Stimulated activated naive CD8-positive, alpha-beta T cell treated with anti-CD3 and anti-CD28 coated beads, Interleukin-15, Interleukin-2, amounts not matched to agents 100 ng/mL and 50 ng/mL, for 24 hours (primary cell): ENCODE data around the gene CCDC187.

Experiments
- H3K27ac Mint-ChIP-seq: one replicate; pipeline ENCODE4 v1.8.0; 2021; ENCODE audit warnings: mild to moderate bottlenecking, mixed read lengths
- H3K27me3 Mint-ChIP-seq: one replicate; pipeline ENCODE4 v1.8.0; 2021; ENCODE audit warnings: mixed read lengths
- H3K36me3 Mint-ChIP-seq: one replicate; pipeline ENCODE4 v1.8.0; 2021; ENCODE audit warnings: low read depth, mixed read lengths
- H3K4me1 Mint-ChIP-seq: one replicate; pipeline ENCODE4 v1.8.0; 2021; ENCODE audit warnings: low read depth, mixed read lengths
- H3K4me3 Mint-ChIP-seq: one replicate; pipeline ENCODE4 v1.8.0; 2021; ENCODE audit warnings: mild to moderate bottlenecking, mixed read lengths
- H3K9me3 Mint-ChIP-seq: one replicate; pipeline ENCODE4 v1.8.0; 2021; ENCODE audit warnings: mixed read lengths

Gene CCDC187

GRCh38 chr9:136232969-136233368 lies 70.9 kb downstream of the CCDC187 start:
- no peak overlapping the region for H3K4me3 Mint-ChIP-seq
- H3K36me3 Mint-ChIP-seq, result peaks cover 42% of the 10 kb centered on the region
- H3K9me3 Mint-ChIP-seq, result no peaks in the 10 kb centered on the region
- H3K4me1 Mint-ChIP-seq, result peaks cover 57% of the 10 kb centered on the region
- no peaks in the 10 kb centered on the region for H3K27me3 Mint-ChIP-seq
- no peak overlapping the region for H3K27ac Mint-ChIP-seq

- H3K4me3 Mint-ChIP-seq, result no peak overlapping the region
- peaks cover 42% of the 10 kb centered on the region for H3K36me3 Mint-ChIP-seq
- no peaks in the 10 kb centered on the region for H3K27me3 Mint-ChIP-seq
- H3K27ac Mint-ChIP-seq, result peak overlapping the region; percentile 67
- no peaks in the 10 kb centered on the region for H3K9me3 Mint-ChIP-seq
- H3K4me1 Mint-ChIP-seq, result peaks cover 55% of the 10 kb centered on the region
Observed at GRCh38 chr9:136231478-136232297, 72.2 kb downstream of the CCDC187 start.

DNA sequence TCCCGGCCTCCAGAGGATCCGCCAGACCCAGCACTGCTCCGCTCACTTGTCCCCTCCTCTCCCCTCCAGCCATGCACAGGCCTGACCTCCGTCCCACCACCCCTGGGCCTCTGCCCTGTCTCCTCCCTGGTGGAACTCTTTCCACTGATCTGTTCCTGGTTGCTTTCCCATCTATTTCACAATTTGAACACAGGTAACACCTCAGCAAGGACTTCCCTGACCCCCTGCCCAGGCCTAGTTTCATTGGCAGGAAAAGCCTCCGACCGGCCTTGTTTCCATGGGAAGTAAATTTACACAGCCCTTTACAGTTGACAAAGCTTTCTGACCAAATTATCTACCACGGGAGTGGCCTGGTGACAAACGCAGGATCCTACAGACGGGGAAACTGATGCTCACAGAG lies 73.1 kb downstream of the CCDC187 start:
- Mint-ChIP-seq H3K4me3 (no peak overlapping the region), H3K27ac (no peak overlapping the region), H3K27me3 (no peaks in the 10 kb centered on the region), H3K9me3 (no peaks in the 10 kb centered on the region), H3K4me1 (peaks cover 58% of the 10 kb centered on the region), H3K36me3 (peaks cover 41% of the 10 kb centered on the region)

- H3K4me1 Mint-ChIP-seq, result peaks cover 61% of the 10 kb centered on the region
Observed at GRCh38 chr9:136230365-136230764, 73.5 kb downstream of the CCDC187 start.

GRCh38 chr9:136229096-136230065 lies 74.5 kb downstream of the CCDC187 start:
- H3K4me1 Mint-ChIP-seq, result peaks cover 57% of the 10 kb centered on the region
- H3K36me3 Mint-ChIP-seq, result peaks cover 38% of the 10 kb centered on the region
- H3K4me3 Mint-ChIP-seq, result no peak overlapping the region
- H3K27me3 Mint-ChIP-seq, result no peaks in the 10 kb centered on the region
- no peak overlapping the region for H3K27ac Mint-ChIP-seq
- no peaks in the 10 kb centered on the region for H3K9me3 Mint-ChIP-seq

More at GRCh38 chr9:136230365-136230764, 73.5 kb downstream of the CCDC187 start:
- Mint-ChIP-seq H3K36me3 (peaks cover 37% of the 10 kb centered on the region), H3K27ac (no peak overlapping the region), H3K9me3 (no peaks in the 10 kb centered on the region), H3K27me3 (no peaks in the 10 kb centered on the region), H3K4me3 (no peak overlapping the region)

GRCh38 chr9:136228107-136228875 lies 75.6 kb downstream of the CCDC187 start:
- no peaks in the 10 kb centered on the region for H3K27me3 Mint-ChIP-seq
- H3K4me3 Mint-ChIP-seq, result no peak overlapping the region
- H3K4me1 Mint-ChIP-seq, result peaks cover 46% of the 10 kb centered on the region
- peak overlapping the region; percentile 24 for H3K27ac Mint-ChIP-seq
- H3K36me3 Mint-ChIP-seq, result peaks cover 36% of the 10 kb centered on the region
- H3K9me3 Mint-ChIP-seq, result no peaks in the 10 kb centered on the region

DNA sequence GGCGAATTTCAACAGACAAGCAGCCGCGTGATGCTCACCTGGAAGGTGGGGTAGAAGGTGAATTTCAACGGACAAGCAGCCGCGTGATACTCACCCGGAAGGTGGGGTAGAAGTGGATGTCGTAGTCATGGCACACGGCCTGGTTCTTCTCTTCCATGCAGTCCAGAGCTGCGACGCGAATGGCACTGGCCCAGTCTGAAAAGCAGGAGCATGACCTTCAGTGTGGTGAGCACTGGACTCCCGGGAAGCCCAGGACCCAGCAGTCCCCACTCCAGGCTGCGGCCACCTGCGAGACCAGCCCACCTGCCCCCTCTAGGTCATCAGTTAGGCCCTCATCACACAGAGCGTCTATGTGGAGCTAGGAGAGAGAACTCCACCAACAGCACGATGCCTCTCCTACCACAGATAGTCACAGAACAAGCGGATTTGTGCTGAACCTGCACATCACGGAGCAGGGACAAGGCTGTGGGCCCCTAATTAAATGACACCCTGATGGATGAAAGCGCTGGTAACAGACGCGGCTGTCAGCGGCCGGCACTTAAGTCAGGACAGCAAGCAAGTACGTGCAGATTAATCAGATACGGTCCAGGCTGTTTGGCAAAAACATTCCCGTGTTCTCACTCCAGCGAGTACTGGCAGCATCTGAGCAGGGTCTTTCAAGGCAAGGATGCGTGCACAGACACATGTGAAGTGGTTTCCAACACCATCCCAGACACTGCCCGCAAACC lies 77.0 kb downstream of the CCDC187 start:
- Mint-ChIP-seq H3K4me3 (no peak overlapping the region), H3K27ac (no peak overlapping the region), H3K36me3 (peaks cover 38% of the 10 kb centered on the region), H3K27me3 (no peaks in the 10 kb centered on the region), H3K9me3 (no peaks in the 10 kb centered on the region), H3K4me1 (peaks cover 32% of the 10 kb centered on the region)

DNA sequence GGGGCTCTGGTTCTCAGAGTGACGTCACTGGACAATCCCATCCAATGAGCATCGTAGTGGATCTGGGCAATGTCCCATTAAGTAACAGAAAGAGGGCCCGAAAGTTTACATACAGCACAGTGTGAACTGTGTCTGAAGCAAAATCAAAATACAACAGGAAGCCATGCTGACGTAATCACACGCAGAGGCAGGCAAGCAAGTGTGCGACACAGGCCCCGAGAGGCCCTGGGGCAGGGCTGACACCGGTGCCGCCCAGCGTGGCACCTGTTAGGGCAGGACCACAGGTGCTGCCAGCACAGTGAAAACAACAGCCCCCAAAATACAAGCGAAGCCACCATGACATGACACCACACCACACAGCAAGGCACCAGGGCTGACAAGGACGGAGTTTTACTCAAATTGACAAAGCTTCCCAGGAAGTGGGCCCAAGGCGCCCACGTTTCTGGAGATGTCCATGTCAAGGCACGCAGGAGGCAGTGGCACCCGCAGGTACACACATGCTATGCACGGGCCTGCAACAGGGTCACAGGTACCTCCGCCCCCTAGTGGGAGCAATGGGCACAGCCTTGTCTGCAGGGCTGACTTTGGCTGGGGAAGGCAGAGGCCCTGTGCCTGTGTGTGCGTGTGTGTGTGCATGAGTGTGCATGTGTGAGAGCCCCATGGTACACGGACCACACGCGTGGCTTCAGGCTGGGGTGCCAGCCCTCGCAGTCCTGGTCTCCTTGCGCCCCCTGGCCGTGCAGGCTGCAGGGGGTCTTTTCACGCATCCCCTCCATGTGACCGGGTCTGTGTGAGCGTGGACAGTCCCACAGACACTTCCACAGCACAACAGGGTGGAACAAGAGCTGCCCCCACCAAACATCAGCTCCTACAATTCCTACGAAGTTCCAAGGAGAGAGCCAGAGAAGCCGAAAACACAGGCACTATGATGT lies 77.9 kb downstream of the CCDC187 start:
- peak overlapping the region; percentile 6 for H3K4me3 Mint-ChIP-seq
- H3K9me3 Mint-ChIP-seq, result no peaks in the 10 kb centered on the region
- no peaks in the 10 kb centered on the region for H3K27me3 Mint-ChIP-seq
- peaks cover 38% of the 10 kb centered on the region for H3K36me3 Mint-ChIP-seq
- H3K4me1 Mint-ChIP-seq, result peaks cover 31% of the 10 kb centered on the region
- H3K27ac Mint-ChIP-seq, result peak overlapping the region; percentile 23

GRCh38 chr9:136225366-136225747 lies 78.5 kb downstream of the CCDC187 start:
- Mint-ChIP-seq H3K4me3 (peak overlapping the region; percentile 6), H3K27ac (no peak overlapping the region), H3K4me1 (peaks cover 31% of the 10 kb centered on the region), H3K36me3 (peaks cover 40% of the 10 kb centered on the region), H3K27me3 (no peaks in the 10 kb centered on the region), H3K9me3 (no peaks in the 10 kb centered on the region)

DNA sequence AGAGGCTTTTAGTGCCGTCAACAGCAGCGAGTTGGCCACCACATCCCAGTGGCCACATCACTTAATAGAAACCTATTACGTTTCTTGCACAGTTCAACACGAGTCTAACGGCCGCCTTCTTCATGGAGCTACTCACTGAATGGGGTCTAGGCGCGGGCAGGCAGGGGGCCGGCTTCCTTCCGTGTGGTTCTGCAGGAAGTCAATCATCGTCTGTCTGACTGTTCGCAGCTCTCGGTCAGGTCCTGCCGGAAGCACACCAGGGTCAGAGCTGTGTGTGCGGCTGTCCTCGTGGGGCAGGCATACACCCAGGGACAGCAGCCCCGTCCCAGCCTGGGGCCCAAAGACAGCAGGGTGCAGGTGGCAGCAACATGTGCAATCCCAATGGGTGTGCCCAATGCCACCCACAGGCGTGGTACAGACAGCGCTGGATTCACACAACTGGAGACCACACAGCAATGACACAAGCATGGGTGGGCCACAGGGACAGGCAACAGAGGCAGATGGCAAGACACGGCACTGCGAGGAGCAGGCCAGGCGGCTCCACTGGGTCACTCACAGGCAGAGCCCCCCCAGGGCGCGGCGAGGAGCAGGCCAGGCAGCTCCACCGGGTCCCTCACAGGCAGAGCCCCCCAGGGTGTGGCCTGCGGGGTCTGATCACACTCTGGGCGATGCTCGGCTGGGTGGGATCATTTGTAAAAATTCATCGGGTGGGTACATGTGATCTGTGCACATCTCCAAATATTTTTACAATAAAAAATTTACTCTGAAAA lies 79.8 kb downstream of the CCDC187 start:
- no peaks in the 10 kb centered on the region for H3K9me3 Mint-ChIP-seq
- peaks cover 22% of the 10 kb centered on the region for H3K4me1 Mint-ChIP-seq
- no peak overlapping the region for H3K4me3 Mint-ChIP-seq
- no peak overlapping the region for H3K27ac Mint-ChIP-seq
- H3K27me3 Mint-ChIP-seq, result no peaks in the 10 kb centered on the region
- peaks cover 41% of the 10 kb centered on the region for H3K36me3 Mint-ChIP-seq

DNA sequence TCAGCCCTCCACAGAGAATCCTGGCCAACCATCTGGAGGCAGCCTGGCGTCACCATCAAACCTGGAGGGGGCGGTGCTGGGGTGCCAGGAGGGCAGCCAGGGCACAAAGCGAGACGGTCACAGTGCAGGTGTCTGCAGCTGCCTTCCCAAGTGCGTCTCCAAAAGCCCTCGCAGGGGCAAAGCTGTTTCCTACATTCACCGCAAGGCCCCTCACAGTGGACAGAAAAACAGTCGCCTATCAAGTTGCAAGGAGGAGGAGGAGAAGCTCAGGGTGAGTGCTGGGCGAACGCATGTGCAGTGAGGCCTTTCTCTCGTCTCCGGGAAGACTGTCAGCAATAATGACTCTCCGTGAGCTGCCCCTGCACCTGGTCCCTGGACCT lies 81.0 kb downstream of the CCDC187 start:
- Mint-ChIP-seq H3K27ac (no peak overlapping the region), H3K9me3 (no peaks in the 10 kb centered on the region), H3K27me3 (no peaks in the 10 kb centered on the region), H3K4me3 (no peak overlapping the region), H3K36me3 (peaks cover 36% of the 10 kb centered on the region), H3K4me1 (peaks cover 11% of the 10 kb centered on the region)

DNA sequence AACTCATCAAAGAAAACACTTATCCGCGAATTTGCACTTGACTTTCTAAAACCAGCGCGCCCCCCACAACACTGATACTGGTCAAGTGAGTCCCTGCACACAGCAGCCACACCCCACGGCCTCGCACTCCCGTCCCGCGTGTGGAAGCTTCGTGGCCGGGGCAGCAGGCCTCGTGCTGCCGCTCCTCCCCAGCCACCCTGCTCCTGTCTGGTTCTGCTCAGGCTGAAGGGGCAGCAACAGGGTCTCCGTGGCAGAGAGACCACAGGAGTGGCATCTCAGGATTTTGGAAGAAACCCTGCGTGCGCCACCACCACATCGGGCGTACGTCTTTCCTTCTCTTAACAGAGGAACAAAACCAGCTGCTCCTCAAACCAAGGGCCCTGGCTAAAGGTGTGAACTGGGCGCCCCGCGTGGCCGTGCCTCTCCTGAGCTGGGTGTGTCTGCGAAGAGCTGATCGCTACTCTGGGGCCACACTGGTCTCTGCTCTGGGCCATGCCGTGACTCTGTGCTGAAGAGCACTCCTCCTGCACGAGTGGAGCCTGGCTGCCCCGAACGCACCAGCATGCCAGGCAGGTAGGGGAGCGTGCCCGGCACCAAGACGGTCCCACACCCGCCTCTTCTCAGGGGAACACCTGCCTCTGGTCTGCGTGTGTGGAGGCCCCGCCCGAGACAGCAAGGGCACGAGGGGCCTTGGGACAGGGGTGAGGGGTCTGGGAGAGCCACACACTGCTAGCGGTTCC lies 81.6 kb downstream of the CCDC187 start:
- no peaks in the 10 kb centered on the region for H3K9me3 Mint-ChIP-seq
- H3K4me3 Mint-ChIP-seq, result no peak overlapping the region
- H3K27me3 Mint-ChIP-seq, result no peaks in the 10 kb centered on the region
- no peak overlapping the region for H3K27ac Mint-ChIP-seq
- H3K4me1 Mint-ChIP-seq, result peaks cover 9% of the 10 kb centered on the region
- H3K36me3 Mint-ChIP-seq, result peaks cover 36% of the 10 kb centered on the region
